Measurements from ENCODE around the gene FAM110C.
"Not testable (repeated sequence)": the region's sequence is repeated elsewhere in the genome, so short reads cannot be mapped to it uniquely, and the experiment has no call there.

The FAM110C gene

GRCh38 chr2:46471-47345, at the start of gene FAM110C:
Gene FAM110C (minus strand): TSS chr2:46505. CDS start chr2:46385, 120 bp downstream.
- no peak for DNase-seq

- no peak for DNase-seq
These were observed 46.0 kb upstream of the FAM110C start for GRCh38 chr2:92326-92725.

GRCh38 chr2:90645-91312, 44.5 kb upstream of the FAM110C start:
- no peak for DNase-seq

GRCh38 chr2:85761-86160, 39.5 kb upstream of the FAM110C start:
- no peak for DNase-seq

GRCh38 chr2:84121-84520, 37.8 kb upstream of the FAM110C start:
- DNase-seq, result no peak

GRCh38 chr2:80971-81736, 34.8 kb upstream of the FAM110C start:
- no peak for DNase-seq

- DNase-seq, result no peak
These were observed 34.1 kb upstream of the FAM110C start for GRCh38 chr2:80378-80777.

- no peak for DNase-seq
These were observed 25.2 kb upstream of the FAM110C start for GRCh38 chr2:71309-72035.

GRCh38 chr2:69366-70344, 23.4 kb upstream of the FAM110C start:
- DNase-seq, result no peak

GRCh38 chr2:68637-69036, 22.3 kb upstream of the FAM110C start:
- not testable (repeated sequence) for DNase-seq

- DNase-seq, result no peak
These were observed 20.5 kb upstream of the FAM110C start for GRCh38 chr2:66853-67252.

- DNase-seq, result no peak
These were observed 18.8 kb upstream of the FAM110C start for GRCh38 chr2:65121-65520.

GRCh38 chr2:55587-56448, 9.5 kb upstream of the FAM110C start:
- DNase-seq, result no peak

- no peak for DNase-seq
These were observed 5.3 kb upstream of the FAM110C start for GRCh38 chr2:51613-52012.

GRCh38 chr2:47737-48136, 1.4 kb upstream of the FAM110C start:
- no peak for DNase-seq

GRCh38 chr2:47346-47725, 1.0 kb upstream of the FAM110C start:
- DNase-seq, result no peak

GRCh38 chr2:46131-46470, 204 bp downstream of the FAM110C start:
- no peak for DNase-seq

GRCh38 chr2:45342-46130, 769 bp downstream of the FAM110C start:
- no peak for DNase-seq

GRCh38 chr2:44748-45341, 1.5 kb downstream of the FAM110C start:
- DNase-seq, result no peak

GRCh38 chr2:42788-43187, 3.5 kb downstream of the FAM110C start:
- DNase-seq, result no peak
